ENCODE results near the gene KLHL29.

DNA sequence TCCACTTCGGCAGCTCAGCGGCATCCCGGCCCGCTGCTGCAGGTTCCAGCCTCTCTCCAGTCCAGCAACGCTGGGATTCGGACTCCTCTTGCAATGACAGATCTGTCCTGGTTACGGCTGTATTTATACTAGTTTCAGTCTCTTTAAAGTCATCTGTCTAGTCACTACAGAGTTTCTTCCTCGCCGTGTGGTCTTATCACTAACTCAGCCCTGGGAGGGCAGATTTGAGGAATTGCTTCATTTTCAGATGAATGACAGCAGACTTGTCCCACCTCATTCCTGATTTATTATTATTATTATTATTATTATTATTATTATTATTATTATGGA, 2.2 kb downstream of the KLHL29 start:
- TF ChIP-seq EP300 (IDR thresholded peaks at IDR 0.05; ENCODE audit: borderline replicate concordance in 1 of 2, low read depth in 1 of 2, low read length in 1 of 2) (no peak), RAD21 (IDR thresholded peaks at IDR 0.05; ENCODE audit: low read length) (no peak), TAF1 (IDR thresholded peaks at IDR 0.05; ENCODE audit: borderline replicate concordance, low read depth, low read length) (no peak), EZH2phosphoT487 (IDR thresholded peaks at IDR 0.05; ENCODE audit: borderline replicate concordance, low read depth) (no peak), ELF1 (IDR thresholded peaks at IDR 0.05) (no peak)
- TF ChIP-seq, protein P1, sequence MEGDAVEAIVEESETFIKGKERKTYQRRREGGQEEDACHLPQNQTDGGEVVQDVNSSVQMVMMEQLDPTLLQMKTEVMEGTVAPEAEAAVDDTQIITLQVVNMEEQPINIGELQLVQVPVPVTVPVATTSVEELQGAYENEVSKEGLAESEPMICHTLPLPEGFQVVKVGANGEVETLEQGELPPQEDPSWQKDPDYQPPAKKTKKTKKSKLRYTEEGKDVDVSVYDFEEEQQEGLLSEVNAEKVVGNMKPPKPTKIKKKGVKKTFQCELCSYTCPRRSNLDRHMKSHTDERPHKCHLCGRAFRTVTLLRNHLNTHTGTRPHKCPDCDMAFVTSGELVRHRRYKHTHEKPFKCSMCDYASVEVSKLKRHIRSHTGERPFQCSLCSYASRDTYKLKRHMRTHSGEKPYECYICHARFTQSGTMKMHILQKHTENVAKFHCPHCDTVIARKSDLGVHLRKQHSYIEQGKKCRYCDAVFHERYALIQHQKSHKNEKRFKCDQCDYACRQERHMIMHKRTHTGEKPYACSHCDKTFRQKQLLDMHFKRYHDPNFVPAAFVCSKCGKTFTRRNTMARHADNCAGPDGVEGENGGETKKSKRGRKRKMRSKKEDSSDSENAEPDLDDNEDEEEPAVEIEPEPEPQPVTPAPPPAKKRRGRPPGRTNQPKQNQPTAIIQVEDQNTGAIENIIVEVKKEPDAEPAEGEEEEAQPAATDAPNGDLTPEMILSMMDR (IDR thresholded peaks at IDR 0.05) = no peak
- TF ChIP-seq, protein P2, sequence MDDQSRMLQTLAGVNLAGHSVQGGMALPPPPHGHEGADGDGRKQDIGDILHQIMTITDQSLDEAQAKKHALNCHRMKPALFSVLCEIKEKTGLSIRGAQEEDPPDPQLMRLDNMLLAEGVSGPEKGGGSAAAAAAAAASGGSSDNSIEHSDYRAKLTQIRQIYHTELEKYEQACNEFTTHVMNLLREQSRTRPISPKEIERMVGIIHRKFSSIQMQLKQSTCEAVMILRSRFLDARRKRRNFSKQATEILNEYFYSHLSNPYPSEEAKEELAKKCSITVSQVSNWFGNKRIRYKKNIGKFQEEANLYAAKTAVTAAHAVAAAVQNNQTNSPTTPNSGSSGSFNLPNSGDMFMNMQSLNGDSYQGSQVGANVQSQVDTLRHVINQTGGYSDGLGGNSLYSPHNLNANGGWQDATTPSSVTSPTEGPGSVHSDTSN (IDR thresholded peaks at IDR 0.05) = no peak
- TF ChIP-seq, protein P3, sequence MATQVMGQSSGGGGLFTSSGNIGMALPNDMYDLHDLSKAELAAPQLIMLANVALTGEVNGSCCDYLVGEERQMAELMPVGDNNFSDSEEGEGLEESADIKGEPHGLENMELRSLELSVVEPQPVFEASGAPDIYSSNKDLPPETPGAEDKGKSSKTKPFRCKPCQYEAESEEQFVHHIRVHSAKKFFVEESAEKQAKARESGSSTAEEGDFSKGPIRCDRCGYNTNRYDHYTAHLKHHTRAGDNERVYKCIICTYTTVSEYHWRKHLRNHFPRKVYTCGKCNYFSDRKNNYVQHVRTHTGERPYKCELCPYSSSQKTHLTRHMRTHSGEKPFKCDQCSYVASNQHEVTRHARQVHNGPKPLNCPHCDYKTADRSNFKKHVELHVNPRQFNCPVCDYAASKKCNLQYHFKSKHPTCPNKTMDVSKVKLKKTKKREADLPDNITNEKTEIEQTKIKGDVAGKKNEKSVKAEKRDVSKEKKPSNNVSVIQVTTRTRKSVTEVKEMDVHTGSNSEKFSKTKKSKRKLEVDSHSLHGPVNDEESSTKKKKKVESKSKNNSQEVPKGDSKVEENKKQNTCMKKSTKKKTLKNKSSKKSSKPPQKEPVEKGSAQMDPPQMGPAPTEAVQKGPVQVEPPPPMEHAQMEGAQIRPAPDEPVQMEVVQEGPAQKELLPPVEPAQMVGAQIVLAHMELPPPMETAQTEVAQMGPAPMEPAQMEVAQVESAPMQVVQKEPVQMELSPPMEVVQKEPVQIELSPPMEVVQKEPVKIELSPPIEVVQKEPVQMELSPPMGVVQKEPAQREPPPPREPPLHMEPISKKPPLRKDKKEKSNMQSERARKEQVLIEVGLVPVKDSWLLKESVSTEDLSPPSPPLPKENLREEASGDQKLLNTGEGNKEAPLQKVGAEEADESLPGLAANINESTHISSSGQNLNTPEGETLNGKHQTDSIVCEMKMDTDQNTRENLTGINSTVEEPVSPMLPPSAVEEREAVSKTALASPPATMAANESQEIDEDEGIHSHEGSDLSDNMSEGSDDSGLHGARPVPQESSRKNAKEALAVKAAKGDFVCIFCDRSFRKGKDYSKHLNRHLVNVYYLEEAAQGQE (IDR thresholded peaks at IDR 0.05; ENCODE audit: low read depth, low read length) = no peak
- TF ChIP-seq, protein P4, sequence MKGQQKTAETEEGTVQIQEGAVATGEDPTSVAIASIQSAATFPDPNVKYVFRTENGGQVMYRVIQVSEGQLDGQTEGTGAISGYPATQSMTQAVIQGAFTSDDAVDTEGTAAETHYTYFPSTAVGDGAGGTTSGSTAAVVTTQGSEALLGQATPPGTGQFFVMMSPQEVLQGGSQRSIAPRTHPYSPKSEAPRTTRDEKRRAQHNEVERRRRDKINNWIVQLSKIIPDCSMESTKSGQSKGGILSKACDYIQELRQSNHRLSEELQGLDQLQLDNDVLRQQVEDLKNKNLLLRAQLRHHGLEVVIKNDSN (IDR thresholded peaks at IDR 0.05; ENCODE audit: borderline replicate concordance, low read depth) = no peak

Data from SK-N-SH (cell line).